ENCODE measurements around the gene SLC44A1. TPM values are rescaled to one million over a fixed set of nuclear protein-coding genes. Genes with fewer than 3 reads are reported as not detected.

SLC44A1 gene
- total and polyA plus RNA-seq, 2 of the 13 experiments (the other 11 are each of a cell fraction or from before 2014, with no cell fraction given), result 21.4 to 40.8 TPM

- no peak for TF ChIP-seq ZFP36 (IDR thresholded peaks at IDR 0.05; ENCODE audit: borderline replicate concordance, low read depth, low read length, partially characterized antibody)
- TF ChIP-seq HNRNPLL (IDR thresholded peaks at IDR 0.05; ENCODE audit: low read depth, low read length, poor library complexity, severe bottlenecking), result peak; percentile 16
- peak; percentile 93 for TF ChIP-seq HES4 (CRISPR knock-in tag; IDR thresholded peaks at IDR 0.05; ENCODE audit: borderline replicate concordance)
- peak; percentile 76; the same call in 1 of the 2 replicates for TF ChIP-seq SAFB2 (CRISPR knock-in tag; IDR thresholded peaks at IDR 0.05; ENCODE audit: borderline replicate concordance, low read depth)
- peak; percentile 96 for TF ChIP-seq ZMYM3 (CRISPR knock-in tag; IDR thresholded peaks at IDR 0.05)
- TF ChIP-seq ARNTL (CRISPR knock-in tag; IDR thresholded peaks at IDR 0.05), result peak; percentile 77; the same call in 1 of the 2 replicates
- TF ChIP-seq TAF15 (IDR thresholded peaks at IDR 0.05; ENCODE audit: low read depth, low read length, poor library complexity, severe bottlenecking), result no peak
- no peak for TF ChIP-seq ZBED4 (CRISPR knock-in tag; IDR thresholded peaks at IDR 0.05; ENCODE audit: borderline replicate concordance)
- TF ChIP-seq POLR2G (IDR thresholded peaks at IDR 0.05; ENCODE audit: low read depth, low read length), result peak; percentile 61
- peak; percentile 91 for TF ChIP-seq HNRNPK (IDR thresholded peaks at IDR 0.05; ENCODE audit: low read depth, low read length, poor library complexity, severe bottlenecking)
- no peak for TF ChIP-seq AGO1 (IDR thresholded peaks at IDR 0.05; ENCODE audit: low read depth, low read length, poor library complexity, severe bottlenecking)
- TF ChIP-seq MED1 (CRISPR knock-in tag; IDR thresholded peaks at IDR 0.05), result peak; percentile 94
- TF ChIP-seq CC2D1A (CRISPR knock-in tag; IDR thresholded peaks at IDR 0.05), result no peak
- TF ChIP-seq CEBPZ (IDR thresholded peaks at IDR 0.05; ENCODE audit: low read length), result no peak
- TF ChIP-seq CENPT (CRISPR knock-in tag; IDR thresholded peaks at IDR 0.05; ENCODE audit: low read depth), result no peak
- TF ChIP-seq MBD4 (IDR thresholded peaks at IDR 0.05; ENCODE audit: borderline replicate concordance, low read length), result no peak
- TF ChIP-seq MTERF4 (CRISPR knock-in tag; IDR thresholded peaks at IDR 0.05), result peak; percentile 63; the same call in 1 of the 2 replicates
- TF ChIP-seq JUND (CRISPR knock-in tag; IDR thresholded peaks at IDR 0.05), result no peak
- peak; percentile 81 for TF ChIP-seq ZNF563 (CRISPR knock-in tag; IDR thresholded peaks at IDR 0.05)
- no peak for TF ChIP-seq ZFYVE20 (CRISPR knock-in tag; IDR thresholded peaks at IDR 0.05; ENCODE audit: borderline replicate concordance, low read depth)
- TF ChIP-seq MAF1 (CRISPR knock-in tag; IDR thresholded peaks at IDR 0.05; ENCODE audit: borderline replicate concordance), result peak; percentile 95; the same call in 1 of the 2 replicates
Measured at GRCh38 chr9:105244003-105244733, at the start of gene SLC44A1 (continued).
